NCI-H510A treated with DMSO at 0.1 percent for 48 hours (cell line): ENCODE measurements around the gene ATG9B.
"Not testable (repeated sequence)": the region's sequence is repeated elsewhere in the genome, so short reads cannot be mapped to it uniquely, and the experiment has no call there.

ENCODE experiments used
- DNase-seq: peaks from one replicate; lab custom pipeline; 2025; lab: John Stamatoyannopoulos, UW

ATG9B gene

GRCh38 chr7:151016505-151016904 is 7.8 kb downstream of the ATG9B start:
- no peak for DNase-seq

GRCh38 chr7:151015967-151016366 is 8.3 kb downstream of the ATG9B start:
- DNase-seq, result no peak

GRCh38 chr7:151014950-151015349 is 9.3 kb downstream of the ATG9B start:
- no peak for DNase-seq

DNA sequence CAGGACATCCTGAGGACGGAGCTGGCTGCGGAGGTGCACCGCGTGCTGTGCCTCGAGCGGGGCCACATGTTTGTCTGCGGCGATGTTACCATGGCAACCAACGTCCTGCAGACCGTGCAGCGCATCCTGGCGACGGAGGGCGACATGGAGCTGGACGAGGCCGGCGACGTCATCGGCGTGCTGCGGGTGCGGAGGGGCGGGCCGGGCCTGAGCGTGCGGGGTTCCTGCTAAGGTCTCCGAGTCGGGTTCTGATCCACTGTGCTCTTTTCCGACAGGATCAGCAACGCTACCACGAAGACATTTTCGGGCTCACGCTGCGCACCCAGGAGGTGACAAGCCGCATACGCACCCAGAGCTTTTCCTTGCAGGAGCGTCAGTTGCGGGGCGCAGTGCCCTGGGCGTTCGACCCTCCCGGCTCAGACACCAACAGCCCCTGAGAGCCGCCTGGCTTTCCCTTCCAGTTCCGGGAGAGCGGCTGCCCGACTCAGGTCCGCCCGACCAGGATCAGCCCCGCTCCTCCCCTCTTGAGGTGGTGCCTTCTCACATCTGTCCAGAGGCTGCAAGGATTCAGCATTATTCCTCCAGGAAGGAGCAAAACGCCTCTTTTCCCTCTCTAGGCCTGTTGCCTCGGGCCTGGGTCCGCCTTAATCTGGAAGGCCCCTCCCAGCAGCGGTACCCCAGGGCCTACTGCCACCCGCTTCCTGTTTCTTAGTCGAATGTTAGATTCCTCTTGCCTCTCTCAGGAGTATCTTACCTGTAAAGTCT is 10.4 kb downstream of the ATG9B start:
- no peak for DNase-seq

DNA sequence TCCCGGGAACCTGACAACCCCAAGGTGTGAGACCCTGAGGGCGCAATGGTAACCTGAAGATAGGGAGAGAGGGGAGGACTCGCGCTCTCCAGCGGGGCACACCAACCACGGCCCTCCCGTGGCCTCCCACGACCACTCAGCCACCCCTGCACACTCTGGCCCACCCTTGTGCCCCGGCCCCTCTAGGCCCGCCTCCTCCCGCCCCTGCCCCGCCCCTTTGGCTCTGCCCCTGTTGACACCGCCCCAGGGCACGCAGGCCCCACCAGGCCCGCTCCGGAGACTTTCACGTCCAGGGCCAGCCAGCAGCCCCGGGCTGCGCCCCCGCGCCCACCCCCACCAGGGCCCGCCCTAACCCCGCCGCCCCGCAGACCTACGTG is 10.9 kb downstream of the ATG9B start:
- no peak for DNase-seq

DNA sequence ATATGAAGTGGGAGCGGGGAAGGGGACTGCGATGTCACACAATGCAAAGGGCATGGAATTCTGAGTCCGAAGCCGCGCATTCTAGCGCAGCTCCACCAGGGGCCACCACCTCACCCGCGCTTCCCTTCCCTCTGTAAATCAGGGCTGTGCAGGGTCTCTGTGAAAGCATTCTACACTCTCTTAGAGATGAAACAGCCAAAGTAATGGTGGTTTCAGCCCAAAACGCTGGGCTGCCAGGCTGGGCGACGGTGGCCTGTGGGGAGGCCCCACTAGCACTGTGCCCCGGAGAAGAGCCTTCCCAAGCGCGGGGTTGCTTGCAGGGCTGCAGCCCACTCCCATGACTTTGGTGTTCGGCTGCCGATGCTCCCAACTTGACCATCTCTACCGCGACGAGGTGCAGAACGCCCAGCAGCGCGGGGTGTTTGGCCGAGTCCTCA is 11.4 kb downstream of the ATG9B start:
- no peak for DNase-seq

- DNase-seq, result no peak
Measured at GRCh38 chr7:151012031-151012692, 12.1 kb downstream of the ATG9B start.

DNA sequence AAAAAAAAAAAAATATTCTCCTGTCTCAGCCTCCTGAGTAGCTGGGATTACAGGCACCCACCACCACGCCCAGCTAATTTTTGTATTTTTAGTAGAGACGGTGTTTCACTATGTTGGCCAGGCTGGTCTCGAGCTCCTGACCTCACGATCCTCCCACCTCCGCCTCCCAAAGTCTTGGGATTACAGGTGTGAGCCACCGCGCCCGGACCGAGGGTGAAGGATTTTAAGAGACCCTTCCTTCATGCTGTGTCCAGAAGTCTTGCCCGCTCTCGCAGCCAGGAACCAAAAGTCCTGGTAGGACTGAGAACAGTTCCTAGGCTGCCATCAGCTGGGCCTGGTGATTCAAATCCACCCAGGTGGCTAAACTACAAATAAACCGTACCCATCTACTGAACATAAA is 12.7 kb downstream of the ATG9B start:
- DNase-seq, result not testable (repeated sequence)

DNA sequence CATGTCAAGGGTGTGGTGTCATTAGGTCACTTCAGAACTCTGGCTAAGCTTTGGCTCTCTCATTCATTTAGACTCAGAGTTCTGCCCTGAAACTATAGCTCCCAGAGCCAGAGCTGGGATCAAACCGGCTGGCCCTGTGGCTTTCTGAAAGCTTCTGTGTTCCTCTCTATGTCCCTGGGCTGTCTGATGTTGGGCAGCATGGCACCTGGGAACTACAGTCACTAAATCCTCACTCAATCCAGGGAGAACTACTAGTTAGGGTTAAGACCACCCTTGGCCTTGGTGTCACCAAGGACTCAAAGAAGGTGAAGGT is 13.2 kb downstream of the ATG9B start:
- no peak for DNase-seq

GRCh38 chr7:151010307-151011096 is 13.8 kb downstream of the ATG9B start:
- DNase-seq, result no peak

DNA sequence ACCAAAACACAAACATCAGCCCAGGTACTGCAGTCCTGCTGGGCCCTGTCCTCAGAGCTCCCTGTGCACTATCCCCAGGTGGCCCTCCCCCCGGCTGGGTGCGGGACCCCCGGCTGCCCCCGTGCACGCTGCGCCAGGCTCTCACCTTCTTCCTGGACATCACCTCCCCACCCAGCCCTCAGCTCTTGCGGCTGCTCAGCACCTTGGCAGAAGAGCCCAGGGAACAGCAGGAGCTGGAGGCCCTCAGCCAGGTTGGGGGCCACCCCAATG is 14.3 kb downstream of the ATG9B start:
- DNase-seq, result no peak

- no peak for DNase-seq
Measured at GRCh38 chr7:151009327-151010036, 14.8 kb downstream of the ATG9B start.

GRCh38 chr7:151008511-151009323 is 15.6 kb downstream of the ATG9B start:
- no peak for DNase-seq

DNA sequence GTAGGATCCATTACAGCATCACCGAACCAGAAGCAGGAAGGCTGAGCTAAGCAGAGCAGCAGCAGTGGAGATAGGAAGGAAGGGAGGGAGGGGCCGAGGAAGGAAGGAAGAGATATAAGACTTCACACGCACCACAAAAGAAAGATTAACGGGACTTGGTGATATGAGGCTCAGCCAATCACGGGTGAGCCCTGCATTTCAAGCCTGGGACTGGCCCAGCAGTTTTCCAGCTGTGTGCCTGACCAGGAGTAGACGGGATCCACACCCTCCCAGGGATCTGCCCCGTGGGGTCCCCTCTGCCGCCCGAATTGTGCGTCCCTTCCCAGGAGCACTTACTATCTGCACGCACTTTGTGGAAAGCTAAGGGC is 16.2 kb downstream of the ATG9B start:
- no peak for DNase-seq

DNA sequence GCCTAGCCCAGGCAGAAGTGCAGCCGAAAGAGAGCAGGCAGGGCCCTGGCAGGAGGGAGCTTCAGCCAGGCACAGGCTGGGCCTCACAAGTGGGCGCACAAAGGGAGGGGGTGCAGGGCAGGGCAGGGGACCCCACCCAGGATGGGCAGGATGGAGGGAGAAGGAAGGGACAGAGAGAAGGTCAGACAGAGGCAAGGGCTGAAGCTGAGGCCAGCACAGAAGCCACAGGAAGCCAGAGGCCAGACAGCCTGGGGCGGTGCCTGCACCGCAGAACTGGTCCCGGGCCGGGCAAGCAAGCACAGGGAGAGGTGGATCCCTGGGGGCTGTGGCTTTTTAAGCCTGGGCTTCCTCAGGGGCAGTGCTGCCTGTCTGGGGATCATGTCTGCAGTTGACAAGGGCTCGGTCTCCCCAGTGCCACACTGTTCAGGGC is 16.8 kb downstream of the ATG9B start:
- DNase-seq, result no peak

DNA sequence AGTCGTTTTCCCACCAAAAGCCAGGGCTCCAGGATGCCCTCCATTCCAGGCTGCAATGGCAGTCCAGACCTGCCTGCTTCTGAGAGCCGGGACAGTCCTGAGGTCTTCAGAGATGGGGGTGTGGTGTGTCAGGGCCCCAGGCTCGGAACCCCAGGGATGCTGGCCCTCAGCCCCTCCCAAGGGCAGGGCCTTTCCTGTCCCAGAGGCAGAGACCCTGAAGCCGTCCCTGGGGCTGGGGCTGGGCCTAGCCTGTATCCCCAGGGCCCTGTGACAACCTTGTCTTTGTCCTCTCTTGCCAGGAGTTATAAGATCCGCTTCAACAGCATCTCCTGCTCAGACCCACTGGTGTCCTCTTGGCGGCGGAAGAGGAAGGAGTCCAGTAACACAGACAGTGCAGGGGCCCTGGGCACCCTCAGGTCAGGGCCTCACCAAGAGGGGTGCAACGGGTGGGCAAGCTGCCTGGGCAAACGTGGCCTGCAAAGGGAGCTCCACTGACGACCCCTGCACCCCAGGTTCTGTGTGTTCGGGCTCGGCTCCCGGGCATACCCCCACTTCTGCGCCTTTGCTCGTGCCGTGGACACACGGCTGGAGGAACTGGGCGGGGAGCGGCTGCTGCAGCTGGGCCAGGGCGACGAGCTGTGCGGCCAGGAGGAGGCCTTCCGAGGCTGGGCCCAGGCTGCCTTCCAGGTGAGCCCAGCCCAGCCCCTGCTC is 17.5 kb downstream of the ATG9B start:
- no peak for DNase-seq

GRCh38 chr7:151005566-151005965 is 18.7 kb downstream of the ATG9B start:
- DNase-seq, result no peak

- DNase-seq, result no peak
Measured at GRCh38 chr7:151003572-151003971, 20.7 kb downstream of the ATG9B start.

DNA sequence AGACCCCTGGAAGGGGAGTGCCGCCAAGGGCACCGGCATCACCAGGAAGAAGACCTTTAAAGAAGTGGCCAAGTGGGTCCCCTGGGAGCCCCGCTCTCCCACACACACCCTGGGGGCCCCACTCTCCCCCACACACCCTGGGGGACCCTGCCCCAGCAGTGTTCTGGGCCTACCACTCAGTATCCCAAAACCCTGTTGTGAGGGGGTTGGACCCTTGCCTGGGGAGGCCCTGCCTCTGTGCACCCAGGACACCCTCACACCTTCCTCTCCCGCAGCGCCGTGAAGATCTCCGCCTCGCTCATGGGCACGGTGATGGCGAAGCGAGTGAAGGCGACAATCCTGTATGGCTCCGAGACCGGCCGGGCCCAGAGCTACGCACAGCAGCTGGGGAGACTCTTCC is 22.7 kb downstream of the ATG9B start:
- no peak for DNase-seq

GRCh38 chr7:151000897-151001495 is 23.3 kb downstream of the ATG9B start:
- no peak for DNase-seq
